Measurements from ENCODE around the gene PLEKHA4. TPM values are rescaled to one million over a fixed set of nuclear protein-coding genes. Genes with fewer than 3 reads are reported as not detected.
"Not testable (repeated sequence)": the region's sequence is repeated elsewhere in the genome, so short reads cannot be mapped to it uniquely, and the experiment has no call there.

PLEKHA4 gene
- total RNA-seq, 2 donors from 2014 or later: 22.4 to 25.1 TPM

DNA sequence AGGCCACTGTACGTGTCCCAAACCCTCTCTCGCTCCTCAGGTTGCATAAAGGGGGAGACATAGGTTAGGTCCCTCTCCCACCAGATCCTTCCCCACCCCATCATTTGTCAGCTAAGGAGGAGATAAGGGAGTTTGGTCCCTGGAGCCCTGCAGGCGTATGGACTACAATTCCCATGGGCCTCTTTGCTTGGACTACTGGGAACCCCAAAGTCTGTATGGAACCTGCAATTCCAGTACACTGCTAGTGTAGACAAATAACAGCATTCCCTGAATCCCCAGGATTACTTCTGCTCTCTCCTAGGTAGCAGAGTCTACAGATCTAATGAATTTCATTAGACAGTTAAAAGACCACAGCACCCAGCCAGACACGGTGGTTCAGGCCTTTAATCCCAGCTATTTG is 16.1 kb downstream of the PLEKHA4 start:
- Histone ChIP-seq H3K9me3 (no peaks in the 10 kb centered on the region), H3K4me1 (no peaks in the 10 kb centered on the region), H3K36me3 (no peaks in the 10 kb centered on the region), H3K4me3 (no peak overlapping the region), H3K27me3 (no peaks in the 10 kb centered on the region), H3K27ac (no peak overlapping the region)
- DNase-seq (ENCODE audit: low spot score): no peak
- TF ChIP-seq, protein P1, sequence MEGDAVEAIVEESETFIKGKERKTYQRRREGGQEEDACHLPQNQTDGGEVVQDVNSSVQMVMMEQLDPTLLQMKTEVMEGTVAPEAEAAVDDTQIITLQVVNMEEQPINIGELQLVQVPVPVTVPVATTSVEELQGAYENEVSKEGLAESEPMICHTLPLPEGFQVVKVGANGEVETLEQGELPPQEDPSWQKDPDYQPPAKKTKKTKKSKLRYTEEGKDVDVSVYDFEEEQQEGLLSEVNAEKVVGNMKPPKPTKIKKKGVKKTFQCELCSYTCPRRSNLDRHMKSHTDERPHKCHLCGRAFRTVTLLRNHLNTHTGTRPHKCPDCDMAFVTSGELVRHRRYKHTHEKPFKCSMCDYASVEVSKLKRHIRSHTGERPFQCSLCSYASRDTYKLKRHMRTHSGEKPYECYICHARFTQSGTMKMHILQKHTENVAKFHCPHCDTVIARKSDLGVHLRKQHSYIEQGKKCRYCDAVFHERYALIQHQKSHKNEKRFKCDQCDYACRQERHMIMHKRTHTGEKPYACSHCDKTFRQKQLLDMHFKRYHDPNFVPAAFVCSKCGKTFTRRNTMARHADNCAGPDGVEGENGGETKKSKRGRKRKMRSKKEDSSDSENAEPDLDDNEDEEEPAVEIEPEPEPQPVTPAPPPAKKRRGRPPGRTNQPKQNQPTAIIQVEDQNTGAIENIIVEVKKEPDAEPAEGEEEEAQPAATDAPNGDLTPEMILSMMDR (IDR thresholded peaks at IDR 0.05): no peak

DNA sequence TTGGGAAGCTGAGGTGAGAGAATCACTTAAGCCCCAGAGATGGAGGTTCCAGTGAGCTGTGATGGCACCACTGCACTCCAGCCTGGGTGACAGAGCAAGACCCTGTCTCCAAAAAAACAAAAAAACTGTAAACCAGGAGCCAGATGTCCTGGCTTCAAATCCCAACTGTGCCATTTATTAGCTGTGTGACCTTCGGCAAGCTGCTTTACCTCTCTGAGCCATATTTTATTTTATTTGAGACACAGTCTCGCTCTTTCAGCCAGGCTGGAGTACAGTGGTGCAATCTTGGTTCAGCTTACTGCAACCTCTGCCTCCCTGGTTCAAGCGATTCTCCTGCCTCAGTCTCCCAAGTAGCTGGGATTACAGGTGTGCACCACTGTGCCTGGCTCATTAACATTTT is 21.8 kb downstream of the PLEKHA4 start:
- H3K27me3 ChIP-seq; H3K4me3 ChIP-seq; H3K9me3 ChIP-seq; H3K27ac ChIP-seq; DNase-seq (ENCODE audit: low spot score); H3K36me3 ChIP-seq; H3K4me1 ChIP-seq: not testable (repeated sequence)

DNA sequence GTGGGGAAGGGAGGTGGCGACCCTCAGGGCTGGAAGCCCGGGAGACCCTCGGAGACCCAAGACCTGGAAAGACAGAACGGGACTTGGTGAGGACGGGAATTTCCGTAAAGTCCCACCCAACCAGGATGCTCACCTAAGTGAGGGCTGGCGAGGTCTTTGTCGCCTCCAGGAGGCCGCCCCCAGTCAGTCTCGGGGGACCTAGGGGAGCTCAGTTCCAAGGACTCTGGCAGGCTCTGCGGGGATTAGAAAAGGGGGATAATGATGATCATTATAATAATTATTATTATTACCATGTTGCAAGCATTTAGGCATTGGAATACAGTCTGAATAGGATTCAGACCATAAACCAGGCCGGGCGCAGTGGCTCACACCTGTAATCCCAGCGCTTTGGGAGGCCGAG is 23.0 kb downstream of the PLEKHA4 start:
- TF ChIP-seq, protein P1 (IDR thresholded peaks at IDR 0.05): no peak
- no peak for DNase-seq (ENCODE audit: low spot score)
- Histone ChIP-seq H3K27ac (no peak overlapping the region), H3K36me3 (peaks cover 5% of the 10 kb centered on the region), H3K27me3 (no peaks in the 10 kb centered on the region), H3K4me1 (no peaks in the 10 kb centered on the region), H3K9me3 (no peaks in the 10 kb centered on the region), H3K4me3 (no peak overlapping the region)

DNA sequence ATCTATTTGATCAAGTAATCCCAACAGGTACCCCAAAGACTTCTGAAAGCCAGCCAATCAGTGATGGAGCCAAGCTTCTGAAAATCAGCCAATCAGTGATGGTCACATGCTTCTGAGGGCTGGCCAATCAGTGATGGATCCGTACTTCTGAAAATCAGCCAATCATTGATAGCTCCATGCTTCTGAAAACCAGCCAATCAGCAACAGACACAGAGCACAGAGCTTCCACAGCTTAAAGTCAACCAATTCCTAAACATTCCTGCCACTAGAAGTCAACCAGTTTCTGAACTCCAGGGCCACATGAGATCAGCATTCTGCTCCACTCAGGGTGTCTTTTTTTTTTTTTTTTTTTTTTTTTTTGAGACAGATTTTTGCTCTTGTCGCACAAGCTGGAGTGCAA is 23.9 kb downstream of the PLEKHA4 start:
- TF ChIP-seq, protein P1 (IDR thresholded peaks at IDR 0.05): no peak
- Histone ChIP-seq H3K4me3 (no peak overlapping the region), H3K4me1 (no peaks in the 10 kb centered on the region), H3K27me3 (no peaks in the 10 kb centered on the region), H3K27ac (no peak overlapping the region), H3K36me3 (peaks cover 5% of the 10 kb centered on the region), H3K9me3 (no peaks in the 10 kb centered on the region)
- no peak for DNase-seq (ENCODE audit: low spot score)

DNA sequence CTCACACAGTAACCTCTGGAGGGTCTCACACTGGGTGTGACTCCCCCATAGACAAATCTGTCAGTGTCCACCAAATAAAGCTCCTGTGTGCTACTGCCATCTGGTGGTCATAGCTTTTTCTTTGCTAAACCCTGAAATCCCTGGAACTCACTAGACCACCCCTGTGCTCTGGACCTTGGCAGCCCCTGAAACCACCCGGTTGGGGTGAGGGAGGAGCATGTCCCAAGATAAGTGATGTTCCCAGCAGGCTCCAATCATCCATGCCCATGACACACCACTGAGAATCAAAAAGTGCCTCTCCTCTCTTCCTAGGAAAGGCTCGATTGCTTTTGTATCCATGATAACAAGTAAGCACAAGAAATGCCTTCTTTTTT is 25.6 kb downstream of the PLEKHA4 start:
- Histone ChIP-seq H3K27ac (no peak overlapping the region), H3K27me3 (no peaks in the 10 kb centered on the region), H3K9me3 (no peaks in the 10 kb centered on the region), H3K4me3 (no peak overlapping the region), H3K36me3 (peaks cover 5% of the 10 kb centered on the region), H3K4me1 (no peaks in the 10 kb centered on the region)
- DNase-seq (ENCODE audit: low spot score): no peak
- TF ChIP-seq, protein P1 (IDR thresholded peaks at IDR 0.05): peak; percentile 72 to 87

DNA sequence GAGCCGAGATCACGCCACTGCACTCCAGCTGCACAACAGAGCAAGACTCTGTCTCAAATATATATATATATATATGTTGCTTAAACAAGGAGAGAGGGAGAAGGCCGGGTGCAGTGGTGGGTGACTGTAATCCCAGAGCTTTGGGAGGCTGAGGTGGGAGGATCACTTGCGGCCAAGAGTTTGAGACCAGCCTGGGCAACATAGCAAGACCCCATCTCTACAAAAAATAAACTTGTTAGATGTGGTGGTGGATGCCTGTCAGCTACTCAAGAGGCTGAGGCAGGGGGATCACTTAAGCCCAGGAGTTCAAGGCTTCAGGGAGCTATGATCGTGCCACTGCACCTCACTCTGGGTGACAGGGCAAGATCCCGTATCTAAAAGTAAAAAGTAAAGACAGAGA is 26.8 kb downstream of the PLEKHA4 start:
- Histone ChIP-seq H3K9me3 (no peaks in the 10 kb centered on the region), H3K4me1 (peaks cover 0 to 10% of the 10 kb centered on the region in 2 donors)
- TF ChIP-seq, protein P1 (IDR thresholded peaks at IDR 0.05): no peak

More for the DNA sequence above, 26.8 kb downstream of the PLEKHA4 start:
- Histone ChIP-seq H3K27ac (no peak overlapping the region), H3K4me3 (no peak overlapping the region), H3K27me3 (no peaks in the 10 kb centered on the region), H3K36me3 (peaks cover 5% of the 10 kb centered on the region)
- DNase-seq (ENCODE audit: low spot score): no peak
